GM13977 (cell line): ENCODE results near the gene ZNF536.

Experiments used
- DNase-seq: peaks from one replicate; pipeline ENCODE4 v3.0.0; 2012; ENCODE audit warnings: low spot score
- in situ Hi-C: fragments of 300-500 bp; cut with MboI; formaldehyde crosslinking; loops from one replicate; pipeline ENCODE4 v1.12.0; 2022; ENCODE audit warnings: low sequenced_read_pairs, low pct_unique_long_range_greater_than_20kb, mixed read lengths, inconsistent platforms; ENCODE audit not compliant: unreplicated experiment
- TF ChIP-seq, protein P1 (sequence below): IDR thresholded peaks from 2 replicates; pipeline ENCODE4 v1.5.1; 2012; ENCODE audit warnings: mild to moderate bottlenecking, control low read depth; ENCODE audit not compliant: insufficient read depth; ENCODE audit errors: extremely low read depth, missing control alignments

Gene ZNF536

DNA sequence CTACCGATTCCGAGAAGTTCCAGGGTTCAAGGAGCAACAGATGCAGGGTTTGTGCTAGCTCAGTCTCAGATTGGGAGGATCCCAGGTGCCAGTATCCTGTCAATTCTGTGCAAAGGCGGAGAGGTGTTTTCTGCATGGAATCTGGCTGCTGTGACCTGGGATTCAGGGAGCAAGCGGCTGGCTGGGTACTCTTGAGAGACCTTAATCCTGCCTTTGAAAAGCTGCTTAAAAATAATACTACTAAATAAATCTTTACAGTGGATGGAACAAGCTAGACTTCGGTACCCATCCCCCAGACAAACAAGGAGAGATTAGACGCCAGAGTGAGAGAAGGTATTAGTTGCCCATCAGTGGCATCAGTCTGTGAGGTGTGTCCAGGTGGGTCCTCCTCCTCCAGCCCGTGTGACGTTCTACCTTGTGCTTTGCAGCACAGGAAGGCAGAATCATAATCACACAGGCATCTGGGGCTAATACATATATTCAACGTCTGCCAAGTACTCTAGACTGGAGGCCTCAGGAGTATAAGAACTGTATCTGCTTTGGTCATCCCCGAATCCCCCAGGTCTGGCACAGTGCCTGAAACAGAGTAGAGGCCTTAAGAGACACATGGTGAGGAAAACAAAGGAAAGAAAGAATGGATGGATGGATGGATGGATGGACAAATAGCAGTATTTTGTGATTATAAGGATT, 230.6 kb downstream of the ZNF536 start:
- DNase-seq: no peak
- in situ Hi-C loops: no loop called here
- TF ChIP-seq, protein P1, sequence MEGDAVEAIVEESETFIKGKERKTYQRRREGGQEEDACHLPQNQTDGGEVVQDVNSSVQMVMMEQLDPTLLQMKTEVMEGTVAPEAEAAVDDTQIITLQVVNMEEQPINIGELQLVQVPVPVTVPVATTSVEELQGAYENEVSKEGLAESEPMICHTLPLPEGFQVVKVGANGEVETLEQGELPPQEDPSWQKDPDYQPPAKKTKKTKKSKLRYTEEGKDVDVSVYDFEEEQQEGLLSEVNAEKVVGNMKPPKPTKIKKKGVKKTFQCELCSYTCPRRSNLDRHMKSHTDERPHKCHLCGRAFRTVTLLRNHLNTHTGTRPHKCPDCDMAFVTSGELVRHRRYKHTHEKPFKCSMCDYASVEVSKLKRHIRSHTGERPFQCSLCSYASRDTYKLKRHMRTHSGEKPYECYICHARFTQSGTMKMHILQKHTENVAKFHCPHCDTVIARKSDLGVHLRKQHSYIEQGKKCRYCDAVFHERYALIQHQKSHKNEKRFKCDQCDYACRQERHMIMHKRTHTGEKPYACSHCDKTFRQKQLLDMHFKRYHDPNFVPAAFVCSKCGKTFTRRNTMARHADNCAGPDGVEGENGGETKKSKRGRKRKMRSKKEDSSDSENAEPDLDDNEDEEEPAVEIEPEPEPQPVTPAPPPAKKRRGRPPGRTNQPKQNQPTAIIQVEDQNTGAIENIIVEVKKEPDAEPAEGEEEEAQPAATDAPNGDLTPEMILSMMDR: no peak

DNA sequence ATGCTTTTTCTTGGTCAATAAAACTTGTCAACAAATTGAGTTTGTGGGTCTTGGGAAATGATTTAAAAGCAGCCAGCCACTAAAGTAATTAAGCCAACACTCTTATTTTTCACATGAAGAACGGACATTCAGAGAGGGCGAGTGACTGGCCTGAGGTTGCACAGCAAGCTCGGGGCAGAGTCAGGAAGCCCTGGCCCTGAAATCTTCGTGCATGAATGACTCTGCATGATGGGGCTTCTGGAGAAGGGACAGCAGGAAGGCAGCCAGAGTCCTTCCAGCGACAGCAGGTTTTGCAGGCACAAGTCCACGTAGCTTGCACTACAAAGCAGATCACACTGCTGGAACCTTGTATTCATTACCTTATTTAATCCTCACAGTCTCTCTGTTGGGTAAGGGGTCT, 232.5 kb downstream of the ZNF536 start:
- TF ChIP-seq, protein P1: no peak
- DNase-seq: no peak
- in situ Hi-C loops: no loop called here

DNA sequence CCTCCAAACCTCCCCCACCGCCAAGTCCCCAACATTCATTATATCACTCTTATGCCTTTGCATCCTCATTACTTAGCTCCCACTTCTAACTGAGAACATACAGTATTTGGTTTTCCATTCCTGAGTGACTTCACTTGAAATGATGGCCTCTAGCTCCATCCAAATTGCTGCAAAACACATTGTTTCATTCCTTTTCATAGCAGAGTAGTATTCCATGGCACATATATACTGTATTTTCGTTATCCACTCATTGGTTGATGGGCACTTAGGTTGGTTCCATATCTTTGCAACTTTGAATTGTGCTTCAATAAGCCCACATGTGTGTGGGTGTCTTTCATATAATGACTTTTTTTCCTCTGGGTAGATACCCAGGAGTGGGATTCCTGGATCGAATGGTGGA, 233.1 kb downstream of the ZNF536 start:
- no peak for DNase-seq
- in situ Hi-C loops: no loop called here
- TF ChIP-seq, protein P1: no peak

DNA sequence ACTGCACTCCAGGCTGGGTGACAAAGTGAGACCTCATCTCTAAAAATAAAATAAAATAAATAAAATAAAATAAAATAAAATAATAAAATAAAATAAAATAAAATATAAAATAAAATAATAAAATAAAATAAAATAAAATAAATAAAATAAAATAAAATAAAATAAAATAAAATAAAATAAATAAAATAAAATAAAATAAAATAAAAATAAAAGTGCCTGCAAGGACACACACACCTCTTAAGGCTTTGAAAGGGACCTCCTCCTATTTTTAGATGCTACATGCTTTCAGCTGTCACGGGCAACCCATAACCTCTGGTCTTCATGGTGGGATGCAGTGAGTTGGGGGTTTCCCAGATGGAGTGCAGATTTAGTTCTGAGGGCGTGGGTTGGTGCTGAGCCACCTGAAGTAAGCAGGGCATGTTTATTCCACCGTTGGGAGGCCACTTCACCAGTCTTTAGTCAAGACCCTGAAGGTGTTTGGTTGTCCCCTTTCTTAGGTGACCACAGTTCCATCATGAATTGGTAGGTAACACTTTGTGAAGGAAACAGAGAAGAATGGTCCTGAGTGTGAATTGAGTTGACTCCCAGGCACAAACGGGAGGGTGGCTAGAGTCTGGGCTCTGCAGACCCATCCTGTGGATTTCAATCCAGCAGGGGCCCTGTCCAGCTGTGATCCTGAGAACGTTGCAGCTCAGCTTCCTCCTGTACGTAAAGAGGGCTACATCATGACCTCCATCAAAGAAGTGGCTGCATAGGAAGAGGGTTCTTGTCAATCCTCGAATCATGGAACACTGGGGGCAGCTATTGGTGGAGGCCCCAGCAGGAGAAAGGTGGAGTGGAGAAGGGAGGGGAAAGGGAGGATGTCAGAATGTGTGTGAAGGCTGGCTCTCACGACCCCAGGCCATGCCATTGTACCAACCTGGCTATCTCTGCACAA, 234.2 kb downstream of the ZNF536 start:
- TF ChIP-seq, protein P1: no peak
- in situ Hi-C loops: no loop called here

More for the DNA sequence above, 234.2 kb downstream of the ZNF536 start:
- no peak for DNase-seq
